Neural progenitor cell (in vitro differentiated cells): ENCODE data around the gene MYL12B. TPM values are rescaled to one million over a fixed set of nuclear protein-coding genes. Genes with fewer than 3 reads are reported as not detected.

ENCODE experiments used
- DNase-seq: peaks from one replicate; pipeline ENCODE4 v3.0.0-alpha.2; 2016; ENCODE audit warnings: low spot score
- H2AFZ ChIP-seq: fragments of 200-600 bp; sonication (generic); replicated peaks from 2 replicates; pipeline ENCODE4 v1.6.1; 2016; ENCODE audit warnings: antibody characterized with exemption
- H3F3A ChIP-seq: fragments of 200-600 bp; sonication (generic); 2 replicates; pipeline ENCODE4 v1.6.1; 2016; ENCODE audit warnings: antibody characterized with exemption, low read depth
- H3K27ac ChIP-seq: fragments of 200-600 bp; sonication (generic); 2 replicates; pipeline ENCODE4 v1.5.1; 2016; ENCODE audit warnings: mild to moderate bottlenecking
- H3K27me3 ChIP-seq: fragments of 200-600 bp; sonication (generic); 2 replicates; pipeline ENCODE4 v1.6.1; 2016; ENCODE audit warnings: mild to moderate bottlenecking, moderate library complexity
- H3K36me3 ChIP-seq: fragments of 200-600 bp; sonication (generic); 2 replicates; pipeline ENCODE4 v1.5.1; 2016
- H3K4me1 ChIP-seq: fragments of 200-600 bp; sonication (generic); 2 replicates; pipeline ENCODE4 v1.6.1; 2016; ENCODE audit warnings: mixed run types
- H3K4me2 ChIP-seq: fragments of 200-600 bp; sonication (generic); 2 replicates; pipeline ENCODE4 v1.6.1; 2016
- H3K4me3 ChIP-seq: fragments of 200-600 bp; sonication (generic); 2 replicates; pipeline ENCODE4 v1.5.1; 2016
- H3K79me2 ChIP-seq: fragments of 200-600 bp; sonication (generic); 2 replicates; pipeline ENCODE4 v1.6.1; 2016; ENCODE audit warnings: low read depth
- H3K9ac ChIP-seq: fragments of 200-600 bp; sonication (generic); 2 replicates; pipeline ENCODE4 v1.6.1; 2016
- H3K9me3 ChIP-seq: fragments of 200-600 bp; sonication (generic); 2 replicates; pipeline ENCODE4 v1.5.1; 2016; ENCODE audit warnings: low read depth
- H4K20me1 ChIP-seq: fragments of 200-600 bp; sonication (generic); 2 replicates; pipeline ENCODE4 v1.6.1; 2016; ENCODE audit warnings: low read depth
- H3K27ac Mint-ChIP-seq: 3 replicates; pipeline ENCODE4 v1.8.0; 2021; ENCODE audit warnings: mixed read lengths
- H3K27me3 Mint-ChIP-seq: 2 replicates; pipeline ENCODE4 v1.8.0; 2022; ENCODE audit warnings: low read depth, mild to moderate bottlenecking, inconsistent platforms, moderate library complexity, mixed read lengths; ENCODE audit not compliant: insufficient read depth
- H3K36me3 Mint-ChIP-seq: 3 replicates; pipeline ENCODE4 v1.8.0; 2021; ENCODE audit warnings: mixed read lengths
- H3K4me1 Mint-ChIP-seq: 3 replicates; pipeline ENCODE4 v1.8.0; 2021; ENCODE audit warnings: mixed read lengths
- H3K4me3 Mint-ChIP-seq: 3 replicates; pipeline ENCODE4 v1.8.0; 2021; ENCODE audit warnings: mild to moderate bottlenecking, moderate library complexity, mixed read lengths
- H3K9me3 Mint-ChIP-seq: 3 replicates; pipeline ENCODE4 v1.8.0; 2020; ENCODE audit warnings: mixed read lengths
- EZH2 ChIP-seq: fragments of 200-600 bp; sonication (generic); IDR thresholded peaks from 2 replicates; pipeline ENCODE4 v1.6.1; 2017; ENCODE audit warnings: antibody characterized with exemption, mild to moderate bottlenecking, moderate library complexity
- EZH2phosphoT487 ChIP-seq: fragments of 200-600 bp; sonication (generic); IDR thresholded peaks from 2 replicates; pipeline ENCODE4 v1.6.1; 2017; ENCODE audit warnings: antibody characterized with exemption
- total RNA-seq: library from RNA; depleted of rRNA; stranded (reverse); fragments of >200 nt; gene quantifications from 2 replicates; pipeline ENCODE4 v1.2.3, GENCODE V29; 2015; ENCODE audit warnings: low replicate concordance
- TF ChIP-seq, protein P1 (sequence below): fragments of 200-600 bp; sonication (generic); IDR thresholded peaks from 2 replicates; pipeline ENCODE4 v1.5.1; 2017; ENCODE audit warnings: antibody characterized with exemption, mild to moderate bottlenecking

The MYL12B gene
- total RNA-seq, 1 donor from 2014 or later, result 152 TPM

DNA sequence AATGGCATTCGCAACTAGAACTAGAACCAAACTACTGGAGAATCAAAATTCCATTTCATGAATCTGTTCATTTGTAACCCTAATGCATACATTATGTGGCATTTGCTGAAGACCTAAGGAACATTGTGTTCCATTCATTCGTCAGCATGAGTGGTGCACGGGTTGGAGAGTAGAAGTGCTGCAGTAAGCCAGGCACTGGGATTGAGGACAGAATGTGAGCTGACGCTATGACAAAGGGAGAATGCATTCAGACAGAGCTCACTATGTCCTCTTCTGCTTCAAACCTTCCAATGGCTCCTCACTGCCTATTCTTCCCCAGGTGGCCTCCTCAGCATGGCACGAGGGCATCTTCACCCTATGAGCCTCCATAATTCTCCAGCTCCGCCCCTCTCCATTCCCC lies 35.9 kb upstream of the MYL12B start:
- Histone ChIP-seq H3K27me3 (no peaks in the 10 kb centered on the region), H3K4me3 (no peak overlapping the region), H3K9me3 (no peaks in the 10 kb centered on the region), H3K79me2 (no peaks in the 10 kb centered on the region), H4K20me1 (no peaks in the 10 kb centered on the region), H3F3A (no peaks in the 10 kb centered on the region), H3K27ac (no peak overlapping the region), H2AFZ (no peak overlapping the region), H3K9ac (no peak overlapping the region), H3K4me1 (no peaks in the 10 kb centered on the region), H3K36me3 (no peaks in the 10 kb centered on the region), H3K4me2 (no peak overlapping the region)
- peaks cover 6% of the 10 kb centered on the region for H3K4me1 Mint-ChIP-seq
- H3K9me3 Mint-ChIP-seq, result no peaks in the 10 kb centered on the region
- TF ChIP-seq EZH2phosphoT487 (no peak), EZH2 (no peak)
- TF ChIP-seq, protein P1, sequence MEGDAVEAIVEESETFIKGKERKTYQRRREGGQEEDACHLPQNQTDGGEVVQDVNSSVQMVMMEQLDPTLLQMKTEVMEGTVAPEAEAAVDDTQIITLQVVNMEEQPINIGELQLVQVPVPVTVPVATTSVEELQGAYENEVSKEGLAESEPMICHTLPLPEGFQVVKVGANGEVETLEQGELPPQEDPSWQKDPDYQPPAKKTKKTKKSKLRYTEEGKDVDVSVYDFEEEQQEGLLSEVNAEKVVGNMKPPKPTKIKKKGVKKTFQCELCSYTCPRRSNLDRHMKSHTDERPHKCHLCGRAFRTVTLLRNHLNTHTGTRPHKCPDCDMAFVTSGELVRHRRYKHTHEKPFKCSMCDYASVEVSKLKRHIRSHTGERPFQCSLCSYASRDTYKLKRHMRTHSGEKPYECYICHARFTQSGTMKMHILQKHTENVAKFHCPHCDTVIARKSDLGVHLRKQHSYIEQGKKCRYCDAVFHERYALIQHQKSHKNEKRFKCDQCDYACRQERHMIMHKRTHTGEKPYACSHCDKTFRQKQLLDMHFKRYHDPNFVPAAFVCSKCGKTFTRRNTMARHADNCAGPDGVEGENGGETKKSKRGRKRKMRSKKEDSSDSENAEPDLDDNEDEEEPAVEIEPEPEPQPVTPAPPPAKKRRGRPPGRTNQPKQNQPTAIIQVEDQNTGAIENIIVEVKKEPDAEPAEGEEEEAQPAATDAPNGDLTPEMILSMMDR, result no peak
- no peaks in the 10 kb centered on the region for H3K36me3 Mint-ChIP-seq
- peak overlapping the region; percentile 6 for H3K27ac Mint-ChIP-seq
- H3K4me3 Mint-ChIP-seq, result no peak overlapping the region
- DNase-seq, result no peak
- peaks cover 2% of the 10 kb centered on the region for H3K27me3 Mint-ChIP-seq

- H3K9me3 Mint-ChIP-seq, result no peaks in the 10 kb centered on the region
- DNase-seq, result no peak
- Histone ChIP-seq H3K4me1 (no peaks in the 10 kb centered on the region), H3F3A (no peaks in the 10 kb centered on the region), H3K4me3 (no peak overlapping the region), H3K27ac (no peak overlapping the region), H3K36me3 (no peaks in the 10 kb centered on the region), H2AFZ (peak overlapping the region; percentile 42), H3K9me3 (no peaks in the 10 kb centered on the region), H3K79me2 (no peaks in the 10 kb centered on the region), H3K9ac (no peak overlapping the region), H3K4me2 (no peak overlapping the region), H4K20me1 (no peaks in the 10 kb centered on the region), H3K27me3 (no peaks in the 10 kb centered on the region)
- H3K4me1 Mint-ChIP-seq, result peaks cover 7% of the 10 kb centered on the region
- H3K4me3 Mint-ChIP-seq, result no peak overlapping the region
- no peaks in the 10 kb centered on the region for H3K36me3 Mint-ChIP-seq
- TF ChIP-seq EZH2 (no peak), EZH2phosphoT487 (no peak)
- TF ChIP-seq, protein P1, result no peak
- H3K27me3 Mint-ChIP-seq, result peaks cover 2% of the 10 kb centered on the region
- H3K27ac Mint-ChIP-seq, result no peak overlapping the region
These were observed 31.3 kb upstream of the MYL12B start for GRCh38 chr18:3230401-3231334.

- H3K36me3 Mint-ChIP-seq, result peaks cover 2% of the 10 kb centered on the region
- no peak overlapping the region for H3K4me3 Mint-ChIP-seq
- H3K4me1 ChIP-seq, result no peaks in the 10 kb centered on the region
- H2AFZ ChIP-seq, result no peak overlapping the region
- H3K27me3 ChIP-seq, result no peaks in the 10 kb centered on the region
- no peak overlapping the region for H3K27ac ChIP-seq
- H3K9ac ChIP-seq, result no peak overlapping the region
- H3K9me3 Mint-ChIP-seq, result peaks cover 4% of the 10 kb centered on the region
- no peaks in the 10 kb centered on the region for H3K79me2 ChIP-seq
- no peak overlapping the region for H3K4me3 ChIP-seq
- no peaks in the 10 kb centered on the region for H4K20me1 ChIP-seq
- no peak overlapping the region for H3K4me2 ChIP-seq
- no peaks in the 10 kb centered on the region for H3K36me3 ChIP-seq
- DNase-seq, result no peak
- no peak overlapping the region for H3K27ac Mint-ChIP-seq
- TF ChIP-seq EZH2 (no peak), EZH2phosphoT487 (no peak)
- TF ChIP-seq, protein P1, result no peak
- no peaks in the 10 kb centered on the region for H3K9me3 ChIP-seq
- no peaks in the 10 kb centered on the region for H3F3A ChIP-seq
- H3K27me3 Mint-ChIP-seq, result no peaks in the 10 kb centered on the region
- H3K4me1 Mint-ChIP-seq, result peaks cover 3% of the 10 kb centered on the region
These were observed 28.9 kb upstream of the MYL12B start for GRCh38 chr18:3233004-3233403.
